T47D (cell line): ENCODE measurements around the gene MYO10.
A peak's percentile ranks its signal among the peaks of the same experiment; 100 is the strongest.

Experiments used
- DNase-seq, 2 experiments: peaks; one replicate each; pipeline versions ENCODE4 v3.0.0 to v3.0.0-alpha.2; 2011 to 2012; ENCODE audit warnings: low read depth in 1 of 2, low spot score in 1 of 2
- JUND ChIP-seq: IDR thresholded peaks from 2 replicates; pipeline ENCODE4 v1.6.1; 2012; ENCODE audit warnings: low read depth
- in situ Hi-C: cut with HindIII; loops from 2 replicates; pipeline ENCODE4 v1.10.0; 2016; ENCODE audit warnings: low sequenced_read_pairs, low pct_unique_long_range_greater_than_20kb

The MYO10 gene

GRCh38 chr5:16827755-16828154 is 108.3 kb downstream of the MYO10 start:
- in situ Hi-C loops: no loop called here
- TF ChIP-seq JUND: no peak
- DNase-seq: no peak

GRCh38 chr5:16826379-16827125 is 109.5 kb downstream of the MYO10 start:
- in situ Hi-C loops: no loop called here

GRCh38 chr5:16819522-16820167 is 116.4 kb downstream of the MYO10 start:
- TF ChIP-seq JUND: no peak
- no peak for DNase-seq
- in situ Hi-C loops: no loop called here

More at GRCh38 chr5:16826379-16827125, 109.5 kb downstream of the MYO10 start:
- no peak for DNase-seq
- TF ChIP-seq JUND: no peak

GRCh38 chr5:16815432-16815831 is 120.7 kb downstream of the MYO10 start:
- no peak for TF ChIP-seq JUND
- in situ Hi-C loops: no loop called here
- peak in 1 of 2 experiments; percentile 39 for DNase-seq

GRCh38 chr5:16812911-16813310 is 123.2 kb downstream of the MYO10 start:
- peak in 1 of 2 experiments; percentile 58 for DNase-seq
- in situ Hi-C loops: no loop called here
- no peak for TF ChIP-seq JUND

- in situ Hi-C loops: no loop called here
- TF ChIP-seq JUND: no peak
- DNase-seq: no peak
Measured at GRCh38 chr5:16812448-16812847, 123.6 kb downstream of the MYO10 start.

GRCh38 chr5:16810208-16810854 is 125.8 kb downstream of the MYO10 start:
- no peak for DNase-seq
- TF ChIP-seq JUND: no peak
- in situ Hi-C loops: no loop called here

GRCh38 chr5:16809395-16810207 is 126.5 kb downstream of the MYO10 start:
- TF ChIP-seq JUND: no peak
- DNase-seq: peak; percentile 26 to 65
- in situ Hi-C loops: no loop called here

- DNase-seq: no peak
- in situ Hi-C loops: no loop called here
- no peak for TF ChIP-seq JUND
Measured at GRCh38 chr5:16809010-16809394, 127.1 kb downstream of the MYO10 start.

GRCh38 chr5:16808021-16808420 is 128.1 kb downstream of the MYO10 start:
- in situ Hi-C loops: no loop called here
- no peak for DNase-seq

GRCh38 chr5:16807547-16807864 is 128.6 kb downstream of the MYO10 start:
- no peak for DNase-seq
- TF ChIP-seq JUND: no peak
- in situ Hi-C loops: no loop called here

More at GRCh38 chr5:16808021-16808420, 128.1 kb downstream of the MYO10 start:
- TF ChIP-seq JUND: no peak

GRCh38 chr5:16806711-16807546 is 129.2 kb downstream of the MYO10 start:
- TF ChIP-seq JUND: no peak
- DNase-seq: no peak

More at GRCh38 chr5:16806711-16807546, 129.2 kb downstream of the MYO10 start:
- in situ Hi-C loops: no loop called here
